ENCODE results near the gene VSTM2B. TPM values are rescaled to one million over a fixed set of nuclear protein-coding genes. Genes with fewer than 3 reads are reported as not detected.

Gene VSTM2B
- total RNA-seq, 1 donor from 2014 or later = 0.18 TPM

GRCh38 chr19:29561601-29562000 lies 35.8 kb downstream of the VSTM2B start:
- TF ChIP-seq CTCF (IDR thresholded peaks at IDR 0.05; ENCODE audit: unreplicated experiment) = no peak
- Mint-ChIP-seq H3K27ac (ENCODE audit: unreplicated experiment) (no peak overlapping the region), H3K9me3 (ENCODE audit: unreplicated experiment) (peaks cover 4% of the 10 kb centered on the region), H3K27me3 (ENCODE audit: unreplicated experiment) (peaks cover 3% of the 10 kb centered on the region), H3K4me3 (ENCODE audit: unreplicated experiment) (no peak overlapping the region), H3K36me3 (ENCODE audit: low read depth, unreplicated experiment) (no peaks in the 10 kb centered on the region), H3K4me1 (ENCODE audit: unreplicated experiment) (peaks cover 1% of the 10 kb centered on the region)
- DNase-seq (ENCODE audit: low spot score) = no peak

- Mint-ChIP-seq H3K9me3 (ENCODE audit: unreplicated experiment) (peaks cover 4% of the 10 kb centered on the region), H3K27me3 (ENCODE audit: unreplicated experiment) (peaks cover 4% of the 10 kb centered on the region), H3K4me3 (ENCODE audit: unreplicated experiment) (no peak overlapping the region), H3K36me3 (ENCODE audit: low read depth, unreplicated experiment) (no peaks in the 10 kb centered on the region), H3K27ac (ENCODE audit: unreplicated experiment) (no peak overlapping the region), H3K4me1 (ENCODE audit: unreplicated experiment) (no peaks in the 10 kb centered on the region)
- DNase-seq (ENCODE audit: low spot score) = no peak
- TF ChIP-seq CTCF (IDR thresholded peaks at IDR 0.05; ENCODE audit: unreplicated experiment) = no peak
These were observed 36.8 kb downstream of the VSTM2B start for GRCh38 chr19:29562299-29563297.

GRCh38 chr19:29563486-29564101 lies 37.8 kb downstream of the VSTM2B start:
- H3K4me3 Mint-ChIP-seq (ENCODE audit: unreplicated experiment) = no peak overlapping the region
- no peak for DNase-seq (ENCODE audit: low spot score)
- H3K9me3 Mint-ChIP-seq (ENCODE audit: unreplicated experiment) = peaks cover 4% of the 10 kb centered on the region

GRCh38 chr19:29564574-29565005 lies 38.8 kb downstream of the VSTM2B start:
- no peak for DNase-seq (ENCODE audit: low spot score)

More at GRCh38 chr19:29563486-29564101, 37.8 kb downstream of the VSTM2B start:
- Mint-ChIP-seq H3K4me1 (ENCODE audit: unreplicated experiment) (no peaks in the 10 kb centered on the region), H3K36me3 (ENCODE audit: low read depth, unreplicated experiment) (no peaks in the 10 kb centered on the region), H3K27ac (ENCODE audit: unreplicated experiment) (no peak overlapping the region), H3K27me3 (ENCODE audit: unreplicated experiment) (peaks cover 1% of the 10 kb centered on the region)
- TF ChIP-seq CTCF (IDR thresholded peaks at IDR 0.05; ENCODE audit: unreplicated experiment) = no peak

More at GRCh38 chr19:29564574-29565005, 38.8 kb downstream of the VSTM2B start:
- no peak overlapping the region for H3K4me3 Mint-ChIP-seq (ENCODE audit: unreplicated experiment)
- H3K36me3 Mint-ChIP-seq (ENCODE audit: low read depth, unreplicated experiment) = no peaks in the 10 kb centered on the region
- no peak for TF ChIP-seq CTCF (IDR thresholded peaks at IDR 0.05; ENCODE audit: unreplicated experiment)
- H3K9me3 Mint-ChIP-seq (ENCODE audit: unreplicated experiment) = no peaks in the 10 kb centered on the region
- no peaks in the 10 kb centered on the region for H3K4me1 Mint-ChIP-seq (ENCODE audit: unreplicated experiment)
- no peak overlapping the region for H3K27ac Mint-ChIP-seq (ENCODE audit: unreplicated experiment)
- peaks cover 4% of the 10 kb centered on the region for H3K27me3 Mint-ChIP-seq (ENCODE audit: unreplicated experiment)
